ENCODE results near the gene JSRP1.

JSRP1 gene

GRCh38 chr19:2230807-2231533 lies 25.2 kb downstream of the JSRP1 start:
- DNase-seq = no peak

GRCh38 chr19:2230033-2230531 lies 26.1 kb downstream of the JSRP1 start:
- no peak for DNase-seq

GRCh38 chr19:2229103-2230032 lies 26.8 kb downstream of the JSRP1 start:
- no peak for DNase-seq

GRCh38 chr19:2228157-2229030 lies 27.8 kb downstream of the JSRP1 start:
- DNase-seq = no peak

DNA sequence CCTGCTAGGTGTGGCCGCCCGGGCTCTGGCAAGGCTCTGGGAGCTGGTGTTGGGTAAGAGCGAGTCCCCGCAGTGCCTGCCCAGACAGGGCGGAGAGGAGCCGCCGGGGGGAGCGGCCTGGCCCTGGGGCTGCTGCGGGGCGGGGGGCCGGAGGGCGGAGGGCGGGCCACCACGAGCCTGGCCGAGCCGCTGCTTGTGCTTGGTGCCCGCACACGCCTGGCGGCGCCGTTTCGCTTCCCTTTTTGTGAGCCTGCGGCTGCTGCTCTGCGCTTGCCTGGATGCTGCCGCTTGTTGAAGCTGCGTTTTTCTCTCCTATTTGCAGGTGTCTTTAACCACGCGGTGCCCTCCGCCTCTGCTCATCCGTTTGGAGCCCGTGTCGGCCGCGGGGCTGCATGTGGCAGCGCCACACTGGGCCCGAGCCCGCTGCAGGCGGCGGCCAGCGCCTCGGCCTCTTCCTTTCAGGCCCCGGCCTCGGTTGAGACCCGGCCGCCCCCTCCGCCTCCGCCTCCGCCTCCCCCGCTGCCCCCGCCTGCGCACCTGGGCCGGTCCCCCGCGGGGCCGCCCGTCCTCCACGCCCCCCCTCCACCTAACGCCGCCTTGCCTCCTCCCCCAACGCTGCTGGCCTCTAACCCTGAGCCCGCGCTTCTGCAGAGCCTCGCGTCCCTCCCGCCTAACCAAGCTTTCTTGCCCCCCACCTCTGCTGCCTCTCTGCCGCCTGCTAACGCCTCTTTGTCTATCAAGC lies 28.6 kb downstream of the JSRP1 start:
- no peak for DNase-seq

- DNase-seq = no peak
Observed at GRCh38 chr19:2226840-2227360, 29.3 kb downstream of the JSRP1 start.

DNA sequence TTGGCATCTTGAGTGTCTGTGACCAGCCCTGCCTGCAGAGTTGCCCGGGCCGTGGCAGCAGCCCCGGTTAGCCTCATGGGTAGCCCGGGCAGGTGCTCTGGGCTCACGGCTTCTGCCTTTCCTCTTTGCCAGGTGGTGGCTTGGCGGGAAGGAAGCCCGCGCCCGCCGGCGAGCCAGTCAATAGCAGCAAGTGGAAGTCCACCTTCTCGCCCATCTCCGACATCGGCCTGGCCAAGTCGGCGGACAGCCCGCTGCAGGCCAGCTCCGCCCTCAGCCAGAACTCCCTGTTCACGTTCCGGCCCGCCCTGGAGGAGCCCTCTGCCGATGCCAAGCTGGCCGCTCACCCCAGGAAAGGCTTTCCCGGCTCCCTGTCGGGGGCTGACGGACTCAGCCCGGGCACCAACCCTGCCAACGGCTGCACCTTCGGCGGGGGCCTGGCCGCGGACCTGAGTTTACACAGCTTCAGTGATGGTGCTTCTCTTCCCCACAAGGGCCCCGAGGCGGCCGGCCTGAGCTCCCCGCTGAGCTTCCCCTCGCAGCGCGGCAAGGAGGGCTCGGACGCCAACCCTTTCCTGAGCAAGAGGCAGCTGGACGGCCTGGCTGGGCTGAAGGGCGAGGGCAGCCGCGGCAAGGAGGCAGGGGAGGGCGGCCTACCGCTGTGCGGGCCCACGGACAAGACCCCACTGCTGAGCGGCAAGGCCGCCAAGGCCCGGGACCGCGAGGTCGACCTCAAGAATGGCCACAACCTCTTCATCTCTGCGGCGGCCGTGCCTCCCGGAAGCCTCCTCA lies 30.0 kb downstream of the JSRP1 start:
- DNase-seq = no peak

DNA sequence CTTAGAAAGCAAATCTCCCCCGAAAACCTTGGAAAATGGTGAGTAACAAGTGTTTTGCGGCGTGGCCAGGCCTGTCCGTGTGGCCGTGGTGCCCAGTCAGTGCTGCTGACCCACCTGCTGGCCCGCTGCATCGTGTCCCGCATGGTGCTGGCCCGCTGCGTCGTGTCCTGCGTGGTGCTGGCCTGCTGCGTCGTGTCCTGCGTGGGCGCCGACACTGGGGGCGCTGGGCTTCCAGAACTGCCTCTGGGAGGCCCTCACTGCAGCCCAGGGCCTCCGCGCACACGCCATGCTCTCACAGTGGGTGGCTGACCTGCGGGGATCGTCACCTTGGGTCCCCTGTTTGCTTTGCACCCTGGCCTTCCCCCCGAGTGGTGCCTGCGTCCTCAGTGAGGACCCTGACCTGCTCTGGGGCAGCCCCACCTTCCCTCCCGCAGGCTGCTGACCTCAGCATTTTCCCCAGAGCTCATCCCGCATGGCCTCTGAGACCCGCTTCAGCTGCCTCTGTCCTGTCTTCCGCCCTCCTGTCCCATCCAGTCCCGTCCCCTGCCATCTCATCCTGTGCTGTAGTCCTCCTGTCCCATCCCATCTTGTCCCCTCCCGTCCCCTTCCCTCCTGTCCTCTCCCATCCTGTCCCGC lies 30.7 kb downstream of the JSRP1 start:
- DNase-seq = no peak

DNA sequence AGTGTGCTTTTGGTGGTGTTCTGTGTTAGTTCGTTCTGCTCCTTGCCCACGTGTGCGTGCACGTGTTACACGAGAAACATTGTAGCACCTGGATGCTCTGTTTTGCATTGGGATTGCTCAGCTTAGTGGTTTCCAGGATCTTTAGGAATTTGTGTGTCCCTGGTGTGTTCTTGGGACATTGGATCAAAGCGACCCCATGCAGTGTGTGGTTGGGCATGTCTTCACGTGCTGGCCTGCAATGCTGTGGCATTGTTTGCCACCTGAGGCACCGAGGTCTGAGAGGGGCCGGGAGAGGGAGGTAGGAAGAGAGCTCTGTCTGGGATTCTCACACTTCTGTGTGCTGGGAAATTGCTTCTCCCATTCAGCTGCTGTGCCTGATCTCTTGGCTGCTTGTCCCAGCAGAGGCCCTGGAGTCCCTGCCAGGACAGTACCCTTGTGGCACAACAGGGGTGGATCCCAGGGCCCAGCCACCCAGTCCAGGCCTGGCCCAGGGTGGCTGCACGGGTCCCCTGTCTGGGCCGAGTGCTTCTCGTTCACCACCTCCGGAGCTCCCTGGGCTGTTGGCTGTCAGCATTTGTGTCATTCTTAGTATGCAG lies 31.4 kb downstream of the JSRP1 start:
- DNase-seq = no peak

GRCh38 chr19:2223959-2224358 lies 32.3 kb downstream of the JSRP1 start:
- no peak for DNase-seq

DNA sequence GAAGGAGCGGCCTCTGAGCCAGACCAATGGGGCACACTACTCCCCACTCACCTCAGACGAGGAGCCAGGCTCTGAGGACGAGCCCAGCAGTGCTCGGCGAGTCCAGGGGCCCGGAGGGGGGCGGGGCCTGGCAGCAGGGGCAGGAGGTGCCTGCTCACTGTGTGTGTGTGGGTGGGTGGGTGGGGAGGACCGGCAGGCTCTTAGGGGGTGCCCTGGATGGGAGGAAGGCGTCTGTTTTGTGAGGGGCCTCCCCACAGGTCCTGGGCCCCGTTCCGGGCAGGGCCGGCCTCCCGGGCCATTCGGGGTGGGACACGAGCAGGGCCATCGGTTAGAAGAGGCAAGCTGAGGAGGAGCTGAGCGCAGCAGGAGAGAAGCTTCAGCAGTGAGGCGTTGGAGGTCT lies 32.8 kb downstream of the JSRP1 start:
- DNase-seq = no peak

- DNase-seq = no peak
Observed at GRCh38 chr19:2221918-2222317, 34.3 kb downstream of the JSRP1 start.

DNA sequence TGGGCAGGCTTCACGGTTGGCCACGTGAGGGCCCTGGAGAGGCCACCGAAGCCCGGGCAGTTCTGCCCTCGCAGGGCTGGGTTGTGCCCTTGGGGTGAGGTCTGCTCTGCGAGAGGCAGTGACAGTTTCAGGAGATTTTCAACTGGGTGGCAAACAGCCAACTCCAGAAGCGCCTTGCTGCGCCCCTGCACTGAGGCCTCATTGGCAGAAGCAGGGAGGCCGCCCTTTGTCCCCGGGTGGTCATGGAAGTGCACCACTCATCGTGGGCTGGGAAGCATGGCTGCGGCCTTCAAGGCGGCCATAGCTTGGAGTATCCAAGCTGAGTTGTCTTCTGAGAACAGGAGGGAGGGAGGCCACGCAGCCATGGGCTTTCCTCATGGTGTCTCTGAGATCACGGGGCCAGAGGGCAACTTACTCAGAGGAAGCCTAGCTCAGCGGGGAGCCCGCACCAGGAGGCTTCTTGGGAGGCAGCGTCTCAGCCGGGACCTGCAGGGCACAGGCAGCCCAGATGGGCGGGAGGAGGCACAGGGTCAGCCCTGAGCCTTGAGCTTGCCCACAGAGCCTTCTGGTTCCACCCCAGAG lies 34.9 kb downstream of the JSRP1 start:
- no peak for DNase-seq

- DNase-seq = no peak
Observed at GRCh38 chr19:2219726-2220125, 36.5 kb downstream of the JSRP1 start.

DNA sequence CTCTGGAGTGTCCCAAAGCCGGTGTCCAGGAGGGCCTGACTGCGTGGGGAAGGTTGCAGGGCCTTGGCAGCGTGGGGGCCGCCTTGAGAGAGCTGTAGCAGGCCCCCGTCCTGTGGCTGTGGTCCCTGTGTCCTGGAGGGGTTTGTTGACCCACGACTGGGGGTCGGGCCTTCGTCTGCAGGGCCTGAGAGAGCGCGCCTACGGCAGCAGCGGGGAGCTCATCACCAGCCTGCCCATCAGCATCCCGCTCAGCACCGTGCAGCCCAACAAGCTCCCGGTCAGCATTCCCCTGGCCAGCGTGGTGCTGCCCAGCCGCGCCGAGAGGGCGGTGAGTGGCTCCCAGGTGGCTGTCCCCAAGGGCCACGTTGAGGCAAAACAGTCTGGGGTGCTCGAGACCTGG lies 38.6 kb downstream of the JSRP1 start:
- DNase-seq = no peak

DNA sequence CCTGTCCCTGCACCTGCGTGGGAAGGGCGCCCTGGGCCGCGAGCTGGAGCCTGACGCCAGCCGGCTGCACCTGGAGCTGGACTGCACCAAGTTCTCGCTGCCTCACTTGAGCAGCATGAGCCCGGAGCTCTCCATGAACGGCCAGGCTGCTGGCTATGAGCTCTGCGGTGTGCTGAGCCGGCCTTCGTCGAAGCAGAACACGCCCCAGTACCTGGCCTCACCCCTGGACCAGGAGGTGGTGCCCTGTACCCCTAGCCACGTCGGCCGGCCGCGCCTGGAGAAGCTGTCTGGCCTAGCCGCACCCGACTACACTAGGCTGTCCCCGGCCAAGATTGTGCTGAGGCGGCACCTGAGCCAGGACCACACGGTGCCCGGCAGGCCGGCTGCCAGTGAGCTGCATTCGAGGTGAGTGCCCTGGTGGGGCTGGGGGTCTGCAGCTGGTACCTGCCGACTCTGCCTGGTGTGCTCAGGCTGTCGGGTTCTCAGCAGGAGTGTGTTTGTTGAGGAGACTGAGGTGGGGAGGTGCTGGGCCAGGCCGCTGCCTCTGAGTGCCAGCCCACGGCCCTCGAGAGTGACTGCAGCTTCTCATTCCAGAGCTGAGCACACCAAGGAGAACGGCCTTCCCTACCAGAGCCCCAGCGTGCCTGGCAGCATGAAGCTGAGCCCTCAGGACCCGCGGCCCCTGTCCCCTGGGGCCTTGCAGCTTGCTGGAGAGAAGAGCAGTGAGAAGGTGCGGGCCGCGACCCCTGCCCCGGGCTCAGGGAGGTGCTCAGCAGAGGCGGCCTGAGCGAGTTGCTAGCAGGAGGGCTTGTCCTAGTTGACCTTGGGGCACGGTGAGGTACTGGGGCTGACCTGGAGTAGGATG lies 39.6 kb downstream of the JSRP1 start:
- DNase-seq = no peak

GRCh38 chr19:2215281-2215751 lies 40.9 kb downstream of the JSRP1 start:
- peak; percentile 56 for DNase-seq

DNA sequence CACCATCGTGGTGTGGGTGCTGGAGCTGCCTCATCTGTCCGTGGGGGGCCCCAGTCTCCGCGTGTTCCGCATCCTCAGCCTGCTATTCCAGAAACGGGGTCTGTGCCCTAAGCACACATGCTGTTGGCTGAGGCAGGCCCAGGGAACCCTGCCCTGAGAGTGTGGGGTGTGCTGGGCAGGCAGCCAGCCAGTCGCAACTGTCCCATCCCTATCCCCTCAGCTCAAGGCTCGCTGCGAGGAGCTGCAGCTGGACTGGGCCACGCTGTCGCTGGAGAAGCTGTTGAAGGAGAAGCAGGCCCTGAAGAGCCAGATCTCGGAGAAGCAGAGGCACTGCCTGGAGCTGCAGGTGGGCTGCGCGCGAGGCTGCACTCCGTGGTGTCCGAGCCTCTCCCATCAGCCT lies 42.0 kb downstream of the JSRP1 start:
- no peak for DNase-seq

- no peak for DNase-seq
Observed at GRCh38 chr19:2213799-2214198, 42.4 kb downstream of the JSRP1 start.
